Fibroblast of skin of left biceps (primary cell): ENCODE results near the gene KIF5B.

Experiments
- DNase-seq, 2 experiments: peaks; one replicate each; pipeline ENCODE4 v3.0.0-alpha.2; 2013; ENCODE audit warnings: low read depth in 2 of 2

Gene KIF5B

DNA sequence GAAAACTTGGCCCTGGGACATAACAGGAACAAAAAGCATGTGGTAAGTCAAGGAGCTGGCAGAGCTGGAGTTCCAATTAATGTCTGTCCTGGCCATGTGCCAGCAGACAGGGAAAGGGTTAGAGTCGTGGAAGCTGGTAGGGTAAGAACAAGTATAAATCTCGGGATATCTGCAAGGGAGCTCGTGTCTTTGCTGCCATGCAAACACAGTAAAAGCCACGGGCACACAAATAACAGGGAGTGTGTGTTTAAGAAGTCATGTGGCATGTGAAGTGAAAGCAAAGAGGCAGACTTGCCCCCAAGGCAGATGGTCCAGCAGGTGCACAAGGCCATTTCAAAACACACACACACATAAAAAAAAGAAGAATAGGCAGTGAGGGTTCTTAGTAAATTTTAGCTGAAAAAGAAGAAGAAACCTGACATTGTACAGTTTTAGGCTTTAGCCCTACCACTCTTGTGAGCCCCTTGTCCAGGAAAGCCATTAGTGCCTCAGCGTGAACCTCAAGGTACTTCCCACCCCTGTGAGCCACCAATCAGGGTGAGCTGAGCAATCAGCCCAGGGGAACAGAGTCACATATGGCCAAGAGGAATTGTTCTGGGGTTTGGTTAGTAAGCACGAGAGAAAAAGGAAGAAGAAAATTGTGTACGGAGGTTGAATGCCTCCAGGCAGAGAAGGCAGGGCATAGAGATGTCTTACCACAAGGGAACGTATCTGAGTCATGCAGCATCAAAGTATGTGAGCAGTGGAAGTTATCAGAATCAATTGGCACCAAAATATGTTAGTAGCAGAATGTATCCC is 94.7 kb downstream of the KIF5B start:
- DNase-seq, result no peak

DNA sequence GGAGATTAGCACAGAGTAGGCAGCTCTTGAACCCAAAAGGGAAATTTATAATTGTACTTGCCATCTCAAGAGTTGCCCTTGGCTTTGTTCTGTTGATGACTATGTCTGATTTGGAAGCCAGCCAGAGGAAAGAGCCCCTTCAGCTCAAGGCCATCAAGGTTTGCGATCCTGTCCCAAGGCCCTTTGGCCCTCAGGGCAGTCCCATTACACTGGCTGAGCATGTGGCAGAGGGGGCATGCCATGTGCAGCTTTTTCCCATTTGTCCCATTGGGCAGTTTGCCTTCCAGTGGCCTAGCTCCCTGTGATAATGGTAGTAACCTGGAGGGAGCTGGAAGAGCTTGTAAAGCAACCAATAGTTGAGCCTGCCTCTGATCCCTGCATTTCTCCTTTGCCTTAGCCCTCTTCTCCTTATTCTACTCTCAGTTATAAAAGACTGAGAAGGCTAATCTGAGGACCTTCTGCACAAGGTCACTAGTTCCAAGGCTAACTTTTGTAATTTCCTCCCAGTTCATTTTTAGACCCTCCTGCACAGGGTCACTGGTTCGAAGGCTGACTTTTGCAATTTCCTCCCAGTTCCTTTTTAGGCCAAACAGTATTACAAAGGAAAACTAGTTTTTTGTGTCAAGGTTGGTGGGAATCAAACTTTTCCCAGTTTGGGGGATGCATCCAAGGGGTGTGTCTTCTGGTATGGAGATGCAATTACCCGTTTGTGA is 96.6 kb downstream of the KIF5B start:
- no peak for DNase-seq
